Activated CD8-positive, alpha-beta memory T cell treated with anti-CD3 and anti-CD28 coated beads for 36 hours (primary cell): ENCODE measurements around the gene RAB6A. TPM values are rescaled to one million over a fixed set of nuclear protein-coding genes. Genes with fewer than 3 reads are reported as not detected.
"Not testable (repeated sequence)": the region's sequence is repeated elsewhere in the genome, so short reads cannot be mapped to it uniquely, and the experiment has no call there.

Source experiments
- CTCF ChIA-PET: fragments of 350-600 bp; sonication (Branson Sonifier 250); formaldehyde crosslinking; loops from one replicate; lab custom pipeline; 2021; ENCODE audit warnings: antibody characterized with exemption; lab: Charles Lee
- POLR2A ChIA-PET: fragments of 350-600 bp; sonication (Branson Sonifier 250); formaldehyde crosslinking; loops from one replicate; lab custom pipeline; 2021; ENCODE audit warnings: antibody characterized with exemption; lab: Charles Lee
- total RNA-seq, 2 experiments: library from RNA; stranded (reverse); gene quantifications; one replicate each; pipeline ENCODE4 v1.2.3, GENCODE V29; 2021

Gene RAB6A
- 10 to 100 TPM; 69.0 to 72.1 TPM for total RNA-seq

DNA sequence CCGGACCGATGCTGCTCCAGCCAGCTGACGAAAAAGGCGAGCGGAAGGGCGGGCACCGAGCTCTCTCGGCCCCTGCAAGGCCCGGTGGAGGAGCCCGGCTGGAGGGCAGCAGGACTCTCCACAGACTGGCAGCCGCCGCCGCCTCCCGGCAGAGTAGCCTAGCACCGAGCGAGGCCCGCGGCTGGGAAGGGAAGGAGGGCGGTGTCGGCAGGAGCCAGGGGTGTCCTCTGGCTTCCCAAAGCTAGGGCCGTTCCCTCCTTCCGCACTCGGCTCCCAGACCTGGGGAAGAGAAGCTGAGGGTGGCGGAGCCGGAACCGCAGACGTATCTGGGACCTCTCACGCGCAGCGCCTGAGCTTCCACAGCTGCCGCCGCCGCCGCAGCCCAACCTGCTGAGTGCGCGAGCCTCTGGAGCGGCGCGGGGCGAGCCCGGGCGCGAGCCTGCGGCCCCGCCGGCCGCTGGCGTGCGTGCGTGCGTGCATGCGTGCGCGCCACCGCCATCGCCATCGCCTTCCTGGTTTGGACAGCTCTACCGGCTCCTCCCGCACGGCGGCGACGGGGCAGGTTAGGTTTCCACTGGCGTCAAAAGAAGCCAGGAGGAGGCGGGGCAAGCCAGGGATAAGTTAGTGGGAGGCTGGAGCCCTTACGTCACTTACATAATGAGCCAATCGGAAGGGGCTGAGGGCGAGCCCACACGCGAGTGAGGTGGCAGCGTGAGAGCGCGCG, at the start of gene RAB6A:
TSS of gene RAB6A (minus strand) at position 396 of the 724 bp plus-strand sequence. CDS start 439 bp downstream, outside the sequence.
- POLR2A ChIA-PET: interaction anchor here (0.6 to 2.6 kb wide), 6 partner anchors 17 to 108 kb away, joined by 3 to 39 read pairs (median 5); no protein-coding TSS in a partner anchor
- CTCF ChIA-PET: interaction anchor here (2.8 kb wide), 1 partner anchor 19 kb away, joined by 14 read pairs; no protein-coding TSS in a partner anchor

DNA sequence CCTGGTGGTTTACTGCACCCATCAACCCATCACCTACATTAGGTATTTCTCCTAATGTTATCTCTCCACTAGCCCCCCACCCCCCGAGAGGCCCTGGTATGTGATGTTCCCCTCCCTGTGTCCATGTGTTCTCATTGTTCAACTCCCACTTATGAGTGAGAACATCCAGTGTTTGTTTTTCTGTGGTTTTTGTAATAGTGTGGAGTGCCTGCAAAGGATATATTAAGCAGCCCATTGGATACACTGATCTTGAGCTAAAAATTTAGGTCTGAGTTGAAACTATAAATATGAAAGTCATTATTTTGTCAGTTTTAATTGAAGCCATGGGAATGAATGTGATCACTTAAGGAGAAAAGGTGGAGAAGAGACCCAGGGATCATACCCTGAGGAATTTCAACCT, 49.8 kb upstream of the RAB6A start:
- ChIA-PET CTCF (no interaction called here), POLR2A (no interaction called here)

- POLR2A ChIA-PET: no interaction called here
- CTCF ChIA-PET: no interaction called here
Measured at GRCh38 chr11:73808052-73808451, 47.2 kb upstream of the RAB6A start.

GRCh38 chr11:73804712-73805111, 43.8 kb upstream of the RAB6A start:
- CTCF ChIA-PET: no interaction called here
- POLR2A ChIA-PET: no interaction called here

- ChIA-PET CTCF (no interaction called here), POLR2A (no interaction called here)
Measured at GRCh38 chr11:73801136-73801535, 40.3 kb upstream of the RAB6A start.

- POLR2A ChIA-PET: no interaction called here
- CTCF ChIA-PET: no interaction called here
Measured at GRCh38 chr11:73800276-73800806, 39.5 kb upstream of the RAB6A start.

DNA sequence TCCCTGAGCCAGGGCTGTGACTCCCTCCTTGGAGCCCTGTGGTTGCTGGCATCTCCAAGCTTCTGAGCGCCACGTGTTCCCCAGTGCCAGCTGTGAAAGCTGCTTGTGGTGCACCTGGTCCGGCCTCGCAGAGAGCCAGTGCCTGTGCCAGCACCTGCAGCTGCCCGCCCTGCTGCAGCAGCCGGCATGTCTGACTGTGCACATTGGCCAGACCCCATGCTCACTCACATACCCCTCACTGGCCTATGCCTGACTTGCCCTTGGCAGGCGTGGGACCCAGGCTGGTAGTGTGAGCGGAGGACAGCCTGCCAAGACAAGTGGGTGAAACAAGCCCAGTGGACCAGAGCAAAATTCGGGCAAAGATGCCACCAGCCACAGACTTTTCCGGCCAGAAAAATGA, 36.6 kb upstream of the RAB6A start:
- ChIA-PET POLR2A (no interaction called here), CTCF (no interaction called here)

DNA sequence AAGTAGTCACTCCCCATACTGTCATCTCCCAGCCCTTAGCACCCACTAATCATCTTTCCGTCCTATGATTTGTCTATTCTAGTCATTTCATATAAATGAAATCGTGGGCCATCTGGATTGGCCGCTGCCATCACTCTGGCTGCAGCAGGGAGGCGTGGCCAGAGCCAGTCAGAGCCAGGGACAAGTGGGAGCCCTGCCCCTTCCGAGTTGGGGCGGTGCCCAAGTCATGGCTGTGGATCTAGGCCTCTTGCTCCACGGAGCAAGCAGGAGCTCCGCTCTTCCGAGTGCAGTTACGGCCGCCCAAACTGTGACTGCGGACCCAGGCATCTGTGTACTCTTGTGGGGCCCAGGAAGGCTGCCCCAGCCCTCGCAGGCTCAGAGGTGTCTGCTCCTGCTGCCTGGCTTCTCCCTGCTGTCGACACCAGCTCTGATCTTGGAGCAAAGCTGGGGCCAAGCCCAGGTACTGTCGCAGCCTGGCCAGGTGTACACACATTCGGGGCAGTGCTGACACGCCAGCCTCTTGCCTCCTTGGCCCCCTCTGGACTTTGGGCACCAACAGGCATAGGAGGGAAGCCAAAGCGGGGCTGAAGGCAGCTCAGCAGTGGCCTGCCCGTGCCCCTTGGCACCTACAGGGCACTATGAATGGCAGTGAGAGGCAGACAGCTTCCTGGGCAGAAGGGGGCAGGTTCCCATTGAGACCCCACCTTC, 35.2 kb upstream of the RAB6A start:
- ChIA-PET POLR2A (no interaction called here), CTCF (no interaction called here)

GRCh38 chr11:73792584-73792983, 31.7 kb upstream of the RAB6A start:
- CTCF ChIA-PET: no interaction called here
- POLR2A ChIA-PET: no interaction called here

DNA sequence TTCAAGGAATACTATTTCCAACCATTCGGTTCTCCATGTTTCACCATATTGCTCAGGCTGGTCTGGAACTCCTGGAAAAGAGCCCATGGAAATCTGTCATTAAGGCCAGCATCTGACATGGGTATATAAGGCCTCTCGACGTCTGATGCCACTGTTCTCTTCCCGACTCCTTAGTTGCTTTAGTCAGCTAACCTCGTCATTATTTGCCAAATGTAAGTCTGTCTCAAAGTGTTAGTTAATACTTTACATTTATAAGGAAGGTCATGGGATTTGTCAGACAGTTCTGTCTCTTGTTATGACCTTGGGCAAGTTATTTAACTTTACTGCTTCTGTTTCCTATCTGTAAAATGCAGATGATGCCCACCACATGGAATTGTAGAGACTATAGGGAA, 28.4 kb upstream of the RAB6A start:
- ChIA-PET CTCF (no interaction called here), POLR2A (no interaction called here)

DNA sequence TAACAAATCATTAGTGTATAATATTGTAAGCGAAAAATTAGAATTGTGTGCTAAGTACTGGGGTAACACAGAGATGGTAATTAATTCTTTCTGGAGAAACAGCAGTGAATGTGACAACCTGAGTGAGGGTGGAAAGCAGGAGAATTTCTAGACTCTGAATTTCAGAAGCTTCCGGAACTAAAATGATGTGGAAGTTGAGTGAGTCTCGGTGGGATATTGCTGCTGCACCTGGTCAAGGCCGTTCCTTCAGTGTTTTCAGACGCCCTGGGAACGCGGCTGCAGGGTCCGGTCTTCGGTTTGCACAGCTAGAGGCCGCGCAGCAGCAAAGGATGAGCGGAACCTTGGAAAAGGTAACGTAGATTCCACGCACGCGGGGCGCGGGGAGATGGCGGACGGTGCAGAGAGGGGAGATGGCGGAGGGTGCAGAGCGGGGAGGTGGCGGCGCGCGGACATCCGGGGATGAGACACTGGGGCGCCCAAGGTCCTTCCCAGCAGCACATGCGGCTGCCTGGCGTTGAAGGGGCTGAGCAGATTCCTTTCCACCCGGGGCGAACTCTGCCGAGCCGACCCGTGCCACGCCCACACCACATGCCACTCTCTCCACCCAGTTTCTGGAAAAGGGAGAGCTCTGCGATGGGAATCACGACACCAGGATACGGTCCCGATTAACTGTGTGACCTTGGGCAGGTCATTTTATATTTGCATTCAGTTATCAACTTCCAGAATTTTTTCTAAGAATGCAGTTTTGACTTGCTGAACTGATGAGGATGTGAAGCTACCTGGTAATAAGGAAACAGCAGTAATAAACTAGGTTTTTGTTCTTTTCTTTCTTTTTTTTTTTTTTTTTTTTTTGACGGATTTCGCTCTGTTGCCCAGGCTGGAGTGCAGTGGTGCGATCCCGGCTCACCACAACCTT, 27.0 kb upstream of the RAB6A start, which contains the start of gene MRPL48:
TSS of gene MRPL48 (plus strand) at position 232 of the 916 bp plus-strand sequence. CDS start at position 330, 98 bp downstream.
- ChIA-PET CTCF (interaction anchor here (0.6 to 2.1 kb wide), 2 partner anchors 9 to 82 kb away, joined by 3 to 15 read pairs; no protein-coding TSS in a partner anchor), POLR2A (interaction anchor here (0.6 to 1.6 kb wide), 7 partner anchors 8 to 1037 kb away, joined by 3 to 11 read pairs (median 7); partner anchors contain the start of gene RAB6A)

DNA sequence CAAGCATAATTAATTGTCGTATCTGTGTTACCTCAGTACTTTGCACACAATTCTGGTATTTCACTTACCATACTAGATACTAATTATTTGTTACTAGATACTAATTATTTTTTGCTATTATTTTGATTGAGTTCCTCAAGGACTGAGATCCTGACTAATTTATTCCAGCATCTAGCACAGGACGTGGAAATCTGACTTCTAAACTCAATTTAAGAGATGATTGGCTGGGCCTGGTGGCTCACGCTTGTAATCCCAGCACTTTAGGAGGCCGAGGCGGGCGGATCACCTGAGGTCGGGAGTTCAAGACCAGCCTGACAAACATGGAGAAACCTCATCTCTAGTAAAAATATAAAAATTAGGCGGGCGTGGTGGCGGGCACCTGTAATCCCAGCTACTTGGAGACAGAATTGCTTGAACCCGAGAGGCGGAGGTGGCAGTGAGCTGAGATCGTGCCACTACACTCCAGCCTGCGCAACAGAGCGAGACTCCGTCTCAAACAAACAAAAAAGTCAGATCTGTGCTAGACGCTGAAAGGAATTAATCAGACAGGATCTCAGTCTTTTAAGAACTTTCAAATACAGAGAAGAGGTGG, 26.3 kb upstream of the RAB6A start:
- ChIA-PET CTCF (interaction anchor here (0.6 to 2.1 kb wide), 2 partner anchors 8 to 81 kb away, joined by 3 to 15 read pairs; no protein-coding TSS in a partner anchor), POLR2A (interaction anchor here (0.9 to 1.6 kb wide), 2 partner anchors 8 to 26 kb away, joined by 6 to 10 read pairs; partner anchors contain the start of gene RAB6A)

GRCh38 chr11:73785467-73785866, 24.6 kb upstream of the RAB6A start:
- CTCF ChIA-PET: not testable (repeated sequence)
- POLR2A ChIA-PET: interaction anchor here (0.6 to 1.0 kb wide), 2 partner anchors 24 to 59 kb away, joined by 3 to 4 read pairs; partner anchors contain the start of gene RAB6A

DNA sequence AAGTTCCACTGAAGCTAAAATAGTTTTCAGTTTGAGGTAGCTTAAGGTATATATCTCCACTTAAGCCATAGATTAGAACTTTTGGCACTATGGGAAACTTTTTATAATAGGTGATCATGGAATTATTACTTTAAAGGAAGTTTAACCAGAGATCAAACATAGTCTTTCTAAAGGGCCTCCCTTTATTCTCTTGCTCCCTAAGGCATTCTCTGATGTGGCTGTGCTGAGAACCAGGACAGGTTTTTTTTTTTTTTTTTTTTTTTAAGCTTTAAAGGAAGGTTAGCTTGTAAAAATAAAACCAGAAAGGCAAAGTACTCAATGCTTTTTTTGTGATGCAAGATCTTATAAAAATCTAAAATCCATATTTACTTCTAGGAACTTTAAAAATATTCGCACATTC, 23.9 kb upstream of the RAB6A start:
- POLR2A ChIA-PET: interaction anchor here (0.6 to 1.0 kb wide), 2 partner anchors 23 to 59 kb away, joined by 3 to 4 read pairs; partner anchors contain the start of gene RAB6A
- CTCF ChIA-PET: no interaction called here

DNA sequence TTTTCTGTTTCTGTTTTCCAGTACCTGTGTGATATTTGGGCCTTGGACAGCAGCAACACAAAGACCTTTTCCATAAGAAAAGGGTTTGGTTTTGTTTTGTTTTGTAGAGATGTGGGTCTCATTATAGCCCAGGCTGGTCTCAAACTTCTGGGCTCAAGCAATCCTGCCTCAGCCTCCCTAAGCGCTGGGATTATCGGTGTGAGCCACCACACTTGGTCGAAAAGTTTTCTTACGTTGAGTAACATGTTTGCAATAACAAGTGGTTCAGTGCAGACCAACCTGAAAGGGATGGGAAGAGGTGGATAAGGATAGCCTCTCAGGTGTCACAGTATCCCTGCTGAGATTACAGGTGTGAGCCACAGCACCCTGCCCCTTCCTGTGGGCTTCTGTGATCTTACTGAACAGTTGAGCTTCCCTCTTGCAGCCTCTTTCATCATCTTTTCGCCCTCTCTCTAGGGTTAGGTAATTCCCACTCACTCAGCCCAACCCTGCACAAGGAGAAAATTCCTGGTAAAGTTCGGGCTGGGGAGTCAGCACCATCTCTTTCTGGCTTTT, 23.3 kb upstream of the RAB6A start:
- ChIA-PET POLR2A (no interaction called here), CTCF (no interaction called here)

DNA sequence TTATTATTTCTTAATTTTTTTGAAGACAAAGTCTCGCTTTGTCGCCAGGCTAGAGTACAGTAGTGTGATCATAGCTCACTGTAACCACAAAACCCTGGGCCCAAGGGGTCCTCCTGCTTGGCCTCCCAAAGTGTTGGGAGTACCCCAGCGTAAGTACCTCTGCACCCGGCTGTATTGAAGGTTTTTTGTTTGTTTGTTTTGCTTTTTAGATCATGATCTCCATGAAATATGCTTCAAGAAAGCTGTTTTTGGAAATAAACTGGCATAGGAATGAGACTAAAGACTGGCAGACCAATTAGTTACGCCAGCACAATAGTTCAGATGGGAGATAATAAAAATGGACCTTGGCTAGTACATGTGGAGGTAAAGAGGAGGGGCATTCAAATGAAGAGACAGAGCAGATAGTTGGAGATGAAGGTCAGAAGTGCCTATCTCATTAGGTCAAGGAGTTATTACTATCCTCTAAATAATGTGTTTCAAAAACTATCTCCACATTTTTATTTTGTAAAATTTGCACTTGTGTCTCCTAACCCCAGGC, 22.7 kb upstream of the RAB6A start:
- ChIA-PET CTCF (no interaction called here), POLR2A (no interaction called here)

GRCh38 chr11:73781303-73781702, 20.4 kb upstream of the RAB6A start:
- CTCF ChIA-PET: no interaction called here
- POLR2A ChIA-PET: no interaction called here
